Neuron (in vitro differentiated cells): Measurements from ENCODE around the gene MAP2K7.
"Not testable (repeated sequence)": the region's sequence is repeated elsewhere in the genome, so short reads cannot be mapped to it uniquely, and the experiment has no call there.

Experiments used
- H2AFZ ChIP-seq: one replicate; pipeline ENCODE4 v1.6.1; 2013; ENCODE audit warnings: low read depth, mild to moderate bottlenecking, inconsistent platforms, low read length, moderate library complexity
- H3K27me3 ChIP-seq: one replicate; pipeline ENCODE4 v1.6.1; 2013; ENCODE audit warnings: low read length; ENCODE audit not compliant: insufficient read depth
- H3K36me3 ChIP-seq: one replicate; pipeline ENCODE4 v1.6.1; 2013; ENCODE audit warnings: low read length; ENCODE audit not compliant: insufficient read depth
- H3K4me1 ChIP-seq: one replicate; pipeline ENCODE4 v1.6.1; 2013; ENCODE audit warnings: low read length; ENCODE audit not compliant: insufficient read depth
- H3K4me3 ChIP-seq: 2 replicates; pipeline ENCODE4 v1.5.1; 2013; ENCODE audit warnings: mild to moderate bottlenecking, low read length, moderate library complexity
- H3K9me3 ChIP-seq: one replicate; pipeline ENCODE4 v1.6.1; 2013; ENCODE audit warnings: low read length

Gene MAP2K7

DNA sequence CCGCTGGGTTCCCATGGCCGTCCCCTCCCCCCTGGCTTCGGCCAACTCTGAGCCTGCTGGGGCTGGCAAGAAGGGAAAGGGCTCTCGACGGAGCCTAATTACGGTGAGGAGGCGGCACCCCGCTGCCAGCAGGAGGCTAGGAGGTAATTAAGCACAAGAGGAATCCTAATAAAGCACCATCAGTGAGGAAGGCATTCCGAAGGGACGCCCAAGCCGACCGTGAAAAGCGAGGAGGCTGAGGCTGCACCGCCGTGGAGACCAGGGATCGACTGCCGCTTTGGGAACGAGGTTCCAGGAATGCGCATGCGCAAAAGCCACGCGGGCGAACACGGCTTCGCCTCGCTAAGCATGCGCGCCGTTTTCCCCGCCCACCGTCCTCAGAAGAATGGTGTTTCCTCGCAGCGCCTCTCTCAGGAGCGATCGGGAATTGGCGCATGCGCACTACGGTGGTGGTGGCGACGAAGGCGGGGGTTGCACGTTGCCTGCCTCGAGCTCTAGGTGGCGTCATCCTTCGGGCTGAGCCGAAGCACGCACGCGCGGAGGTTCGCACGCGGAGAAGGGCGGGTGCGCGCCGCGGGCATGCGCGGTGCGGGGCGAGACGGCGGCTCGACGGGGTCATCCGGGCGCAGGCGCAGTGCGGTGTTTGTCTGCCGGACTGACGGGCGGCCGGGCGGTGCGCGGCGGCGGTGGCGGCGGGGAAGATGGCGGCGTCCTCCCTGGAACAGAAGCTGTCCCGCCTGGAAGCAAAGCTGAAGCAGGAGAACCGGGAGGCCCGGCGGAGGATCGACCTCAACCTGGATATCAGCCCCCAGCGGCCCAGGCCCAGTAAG is at the start of gene MAP2K7:
TSS of gene MAP2K7 (plus strand) at position 634 of the 830 bp plus-strand sequence. CDS start at position 702, 68 bp downstream.
- Histone ChIP-seq H3K9me3 (peaks cover 3% of the 10 kb centered on the region), H3K4me1 (peaks cover 20% of the 10 kb centered on the region), H3K4me3 (peak within 1 kb of the TSS; percentile 71), H3K27me3 (no peaks in the 10 kb centered on the region), H2AFZ (no peak within 1 kb of the TSS), H3K36me3 (peaks cover 2% of the 10 kb centered on the region)

DNA sequence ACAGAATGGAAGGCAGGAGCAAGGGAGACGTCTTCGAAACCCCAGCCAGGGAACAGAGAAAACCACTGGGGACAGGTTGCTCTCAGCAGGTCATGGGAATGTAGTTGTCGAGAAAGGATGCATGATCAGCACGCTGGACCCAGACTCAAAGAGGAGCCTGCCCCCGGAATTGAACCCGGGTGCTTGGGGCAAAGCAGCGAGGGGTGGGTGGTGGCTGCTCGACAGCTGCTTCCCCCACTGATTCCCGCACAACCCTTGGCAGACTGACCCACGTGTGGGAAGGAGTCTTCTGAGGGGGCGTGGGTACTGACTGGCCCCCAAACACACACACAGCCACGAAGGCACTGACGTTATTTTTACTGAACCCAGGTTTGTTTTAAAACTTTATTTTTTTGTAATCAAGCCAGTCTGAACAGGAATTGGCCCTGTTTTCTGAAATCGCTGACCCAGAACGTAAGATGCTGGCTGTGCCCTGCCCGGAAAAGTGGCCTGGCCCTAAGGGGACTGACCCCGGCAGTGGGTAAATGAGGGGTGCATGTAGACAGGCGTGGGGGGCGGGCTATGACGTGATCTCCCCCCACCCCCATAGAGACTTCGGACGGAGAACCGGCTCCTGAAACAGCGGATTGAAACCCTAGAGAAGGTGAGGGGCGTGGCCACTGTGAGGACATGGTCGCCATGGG is 48.1 kb upstream of the MAP2K7 start:
- Histone ChIP-seq H3K27me3 (no peaks in the 10 kb centered on the region), H3K4me1 (peaks cover 21% of the 10 kb centered on the region), H2AFZ (no peak overlapping the region), H3K36me3 (peaks cover 3% of the 10 kb centered on the region), H3K4me3 (no peak overlapping the region), H3K9me3 (no peaks in the 10 kb centered on the region)

DNA sequence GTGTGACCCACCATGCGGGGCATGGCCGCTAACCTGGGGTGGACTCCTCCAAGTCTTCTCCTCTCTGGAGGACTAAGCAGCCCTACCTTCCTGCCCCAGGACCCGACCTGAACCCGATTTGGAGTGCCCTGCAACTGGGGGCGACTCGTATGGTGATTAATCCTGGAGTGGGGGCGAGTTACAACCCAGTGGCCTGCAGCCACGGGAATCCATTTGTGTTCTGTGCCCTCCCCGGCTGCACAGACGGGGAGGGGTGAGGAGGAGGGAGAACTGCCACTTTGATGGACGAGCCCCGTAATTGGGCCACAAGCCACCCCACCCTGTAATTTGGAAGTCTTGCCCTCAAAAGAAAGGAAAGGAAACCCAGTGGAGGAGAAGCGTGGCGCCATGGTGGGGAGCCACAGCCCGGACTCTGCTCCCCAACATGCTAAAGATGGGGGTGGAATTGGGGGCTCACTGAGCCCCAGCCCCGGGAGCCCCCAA is 47.5 kb upstream of the MAP2K7 start:
- Histone ChIP-seq H3K36me3 (peaks cover 3% of the 10 kb centered on the region), H3K27me3 (no peaks in the 10 kb centered on the region), H3K4me3 (no peak overlapping the region), H3K9me3 (no peaks in the 10 kb centered on the region), H2AFZ (no peak overlapping the region), H3K4me1 (peaks cover 21% of the 10 kb centered on the region)

DNA sequence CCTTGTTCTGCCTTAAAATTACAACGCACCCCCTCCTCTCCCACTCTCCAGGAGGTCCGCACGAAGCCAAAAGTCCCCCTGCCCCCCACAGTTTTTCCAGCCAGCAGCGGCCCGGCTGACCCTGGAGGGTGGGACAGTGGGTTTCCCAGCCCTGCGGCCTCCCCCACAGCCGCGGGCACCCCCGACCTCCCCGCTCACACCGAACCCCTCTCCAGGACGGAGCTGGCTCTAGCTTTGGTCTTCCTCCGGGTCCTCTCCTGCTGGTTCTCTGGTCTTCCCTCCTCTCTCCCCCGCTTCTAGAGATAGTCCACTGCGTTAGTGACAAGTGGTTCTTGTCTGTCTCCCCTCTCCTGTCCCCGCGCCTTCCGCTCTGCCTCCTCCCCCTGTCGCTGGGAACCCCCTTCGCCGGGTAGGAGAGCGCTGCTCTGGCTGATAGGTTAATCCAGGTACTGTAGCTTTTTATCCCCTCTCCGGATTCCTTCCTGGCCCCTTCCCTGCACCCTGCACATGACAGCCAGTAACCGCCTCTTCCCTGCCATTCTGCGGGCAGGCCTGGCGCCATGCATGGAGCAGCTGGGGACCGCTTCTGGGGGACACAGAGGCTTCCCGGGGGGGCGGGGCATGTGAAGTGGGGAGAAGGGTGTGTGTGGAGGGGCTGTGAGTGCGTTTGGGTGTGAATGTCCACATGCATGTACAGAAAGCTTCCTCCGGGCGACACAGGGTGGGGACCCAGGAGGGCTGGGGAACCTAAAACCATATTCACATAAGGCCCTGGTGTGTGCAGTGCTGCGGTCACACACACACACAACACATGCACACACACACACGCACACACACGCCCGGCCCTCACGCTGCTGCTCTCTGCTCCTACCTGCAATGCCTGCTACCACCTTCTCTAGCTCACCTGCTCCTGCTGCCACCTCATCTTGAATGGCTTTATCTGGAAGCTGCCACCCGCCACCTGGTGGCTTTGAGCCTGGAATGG is 46.7 kb upstream of the MAP2K7 start:
- Histone ChIP-seq H2AFZ (no peak overlapping the region), H3K4me3 (no peak overlapping the region), H3K9me3 (no peaks in the 10 kb centered on the region), H3K27me3 (no peaks in the 10 kb centered on the region), H3K4me1 (peaks cover 14% of the 10 kb centered on the region), H3K36me3 (peaks cover 3% of the 10 kb centered on the region)

DNA sequence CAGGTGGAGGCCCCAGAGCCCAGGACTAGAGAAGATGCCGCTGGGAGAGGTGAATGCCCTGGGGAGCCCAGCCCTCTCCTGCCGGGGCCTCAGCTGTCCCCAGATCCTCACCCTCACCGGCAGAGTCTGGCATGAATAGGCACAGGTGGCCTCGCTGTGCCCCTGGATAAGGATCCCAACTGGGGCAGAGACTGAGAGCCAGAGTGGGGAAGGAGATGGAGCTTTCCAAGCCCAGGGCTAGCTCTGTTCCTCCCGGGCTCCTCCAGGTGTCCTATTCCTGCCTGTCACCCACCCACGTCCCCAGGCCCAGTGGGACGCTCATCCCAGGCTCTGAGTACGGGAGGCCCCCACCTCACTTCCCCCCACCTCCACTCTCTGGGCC is 46.0 kb upstream of the MAP2K7 start:
- Histone ChIP-seq H2AFZ (no peak overlapping the region), H3K9me3 (no peaks in the 10 kb centered on the region), H3K4me3 (no peak overlapping the region), H3K36me3 (peaks cover 3% of the 10 kb centered on the region), H3K27me3 (no peaks in the 10 kb centered on the region), H3K4me1 (peaks cover 7% of the 10 kb centered on the region)

DNA sequence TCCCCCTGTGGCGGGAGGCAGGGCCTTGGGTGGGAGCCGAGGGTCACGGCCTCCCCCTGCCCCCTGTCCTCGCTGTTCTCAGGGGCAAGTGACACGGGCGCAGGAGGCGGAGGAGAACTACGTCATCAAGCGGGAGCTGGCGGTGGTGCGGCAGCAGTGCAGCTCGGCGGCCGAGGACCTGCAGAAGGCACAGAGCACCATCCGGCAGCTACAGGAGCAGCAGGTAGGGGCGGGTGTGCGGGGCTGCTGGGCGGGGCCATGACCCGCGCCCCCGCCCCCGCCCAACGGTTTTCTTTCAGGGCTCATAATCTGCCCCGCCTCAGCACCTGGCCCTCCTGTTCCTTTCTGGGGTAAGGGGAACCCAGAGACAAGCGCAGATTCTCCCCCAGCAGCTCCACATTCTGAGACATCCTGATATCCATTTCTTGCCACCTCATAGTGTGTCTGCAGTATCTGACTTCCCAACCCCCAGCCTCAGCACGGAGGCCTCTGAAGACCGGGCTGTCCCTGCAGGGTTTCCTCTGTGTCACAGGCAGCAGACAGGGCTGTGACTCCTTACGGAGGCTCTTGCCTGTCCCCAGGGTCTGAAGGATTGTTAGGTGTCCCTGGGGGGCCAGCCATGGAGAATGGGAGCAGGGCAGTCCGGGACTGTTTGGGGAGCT is 45.4 kb upstream of the MAP2K7 start:
- Histone ChIP-seq H2AFZ (no peak overlapping the region), H3K9me3 (no peaks in the 10 kb centered on the region), H3K4me3 (no peak overlapping the region), H3K36me3 (peaks cover 3% of the 10 kb centered on the region), H3K4me1 (peaks cover 3% of the 10 kb centered on the region), H3K27me3 (no peaks in the 10 kb centered on the region)

DNA sequence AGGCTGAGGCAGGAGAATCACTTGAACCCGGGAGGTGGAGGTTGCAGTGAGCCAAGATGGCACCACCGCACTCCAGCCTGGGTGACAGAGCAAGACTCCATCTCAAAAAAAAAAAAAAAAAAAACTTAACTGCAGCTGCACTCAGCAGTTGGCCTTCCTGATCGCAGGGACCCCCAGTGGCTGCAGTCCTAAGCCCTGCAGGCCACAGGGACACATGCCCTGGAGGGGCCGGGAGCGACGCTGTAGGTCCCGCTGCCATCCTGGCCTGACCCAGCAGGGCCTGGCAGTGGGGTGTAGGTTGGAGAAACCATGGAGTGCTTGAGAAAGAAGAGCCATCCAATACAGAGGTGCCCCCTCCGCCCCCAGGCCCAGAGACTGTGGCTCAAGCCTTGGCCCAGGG is 44.6 kb upstream of the MAP2K7 start:
- H3K9me3 ChIP-seq, H3K4me3 ChIP-seq, H3K27me3 ChIP-seq, H3K36me3 ChIP-seq, H3K4me1 ChIP-seq, H2AFZ ChIP-seq: not testable (repeated sequence)

DNA sequence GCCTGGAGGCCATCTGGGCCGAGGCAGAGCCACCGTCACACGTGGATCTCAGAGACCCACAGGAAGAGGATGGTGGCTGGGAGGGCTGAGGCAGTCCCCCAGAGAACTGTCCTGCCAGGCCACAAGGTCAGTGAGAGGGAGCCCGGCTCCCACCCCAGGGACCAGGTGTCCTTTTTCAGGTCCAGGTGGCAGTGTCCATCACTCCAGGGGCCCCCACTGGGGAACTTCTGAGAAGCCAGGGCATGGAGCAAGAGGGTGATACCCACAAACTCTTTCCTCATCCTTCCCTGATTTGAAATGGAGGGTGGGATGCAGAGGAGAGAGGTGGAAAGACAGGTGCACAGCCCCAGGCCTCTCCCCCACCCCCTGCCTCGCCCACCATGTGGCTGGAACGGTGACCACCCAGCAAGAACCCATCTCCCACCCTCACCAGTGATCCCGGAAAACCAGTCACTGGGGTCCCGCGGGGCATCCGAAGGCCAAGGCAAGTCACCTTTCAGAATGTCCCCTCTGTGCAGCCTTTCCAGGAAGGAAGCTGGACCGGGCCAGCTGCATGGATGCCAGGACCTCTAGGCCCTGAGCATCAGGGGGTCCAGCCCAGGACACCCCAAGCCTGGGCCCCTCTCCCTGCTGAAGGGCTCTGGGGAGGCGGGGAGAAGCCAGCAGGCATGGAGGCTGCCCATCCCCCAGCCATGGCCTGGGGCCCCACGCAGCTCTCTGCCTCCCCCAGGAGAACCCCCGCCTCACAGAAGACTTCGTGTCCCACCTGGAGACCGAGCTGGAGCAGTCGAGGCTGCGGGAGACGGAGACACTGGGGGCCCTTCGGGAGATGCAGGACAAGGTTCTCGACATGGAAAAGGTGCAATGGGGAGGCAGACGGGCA is 43.6 kb upstream of the MAP2K7 start:
- Histone ChIP-seq H2AFZ (no peak overlapping the region), H3K27me3 (no peaks in the 10 kb centered on the region), H3K4me3 (no peak overlapping the region), H3K36me3 (peaks cover 3% of the 10 kb centered on the region), H3K9me3 (no peaks in the 10 kb centered on the region), H3K4me1 (no peaks in the 10 kb centered on the region)

DNA sequence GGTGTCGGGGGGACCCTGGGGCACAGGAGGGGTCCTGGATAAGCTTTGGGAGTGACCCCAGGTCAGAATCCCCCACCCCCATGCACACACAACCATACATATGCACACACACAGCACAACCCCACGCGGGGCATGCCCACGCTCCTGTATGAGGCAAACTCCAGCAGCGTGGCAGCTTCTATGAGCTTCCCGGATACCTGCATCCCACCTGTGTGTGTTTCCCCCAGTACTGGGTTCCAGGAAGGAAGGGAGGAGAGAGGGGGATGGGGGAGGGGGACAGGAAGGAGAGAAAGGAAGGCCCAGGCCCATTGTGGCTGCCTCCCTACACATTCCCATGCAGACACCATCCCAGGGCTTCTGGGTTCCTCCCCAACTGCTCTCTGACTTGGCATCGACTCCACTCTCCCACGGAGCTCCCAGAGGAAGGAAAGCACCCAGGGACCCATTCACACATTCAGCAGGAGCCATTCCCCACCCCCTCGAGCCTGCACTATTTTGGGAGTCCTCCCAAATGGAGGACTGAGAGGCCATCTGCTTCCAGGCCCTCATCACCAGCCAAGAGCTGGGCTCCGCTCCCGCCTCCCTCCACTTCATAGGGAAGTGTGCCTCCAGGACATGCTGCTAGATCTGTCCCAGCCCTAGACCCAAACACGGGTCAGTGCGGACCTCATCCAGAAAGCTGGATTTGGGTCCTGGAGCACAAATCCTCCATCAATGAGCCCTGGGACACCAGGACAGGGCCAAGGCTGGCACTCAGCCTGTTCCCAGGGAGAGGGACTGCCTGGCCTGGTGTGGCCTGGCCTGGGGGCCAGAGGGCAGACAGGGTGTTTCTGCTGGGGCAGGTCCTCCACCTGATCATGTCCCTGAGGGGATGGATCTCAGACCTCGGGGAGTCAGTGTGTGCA is 42.7 kb upstream of the MAP2K7 start:
- Histone ChIP-seq H3K36me3 (peaks cover 3% of the 10 kb centered on the region), H2AFZ (no peak overlapping the region), H3K4me3 (no peak overlapping the region), H3K27me3 (no peaks in the 10 kb centered on the region), H3K9me3 (no peaks in the 10 kb centered on the region), H3K4me1 (no peaks in the 10 kb centered on the region)

DNA sequence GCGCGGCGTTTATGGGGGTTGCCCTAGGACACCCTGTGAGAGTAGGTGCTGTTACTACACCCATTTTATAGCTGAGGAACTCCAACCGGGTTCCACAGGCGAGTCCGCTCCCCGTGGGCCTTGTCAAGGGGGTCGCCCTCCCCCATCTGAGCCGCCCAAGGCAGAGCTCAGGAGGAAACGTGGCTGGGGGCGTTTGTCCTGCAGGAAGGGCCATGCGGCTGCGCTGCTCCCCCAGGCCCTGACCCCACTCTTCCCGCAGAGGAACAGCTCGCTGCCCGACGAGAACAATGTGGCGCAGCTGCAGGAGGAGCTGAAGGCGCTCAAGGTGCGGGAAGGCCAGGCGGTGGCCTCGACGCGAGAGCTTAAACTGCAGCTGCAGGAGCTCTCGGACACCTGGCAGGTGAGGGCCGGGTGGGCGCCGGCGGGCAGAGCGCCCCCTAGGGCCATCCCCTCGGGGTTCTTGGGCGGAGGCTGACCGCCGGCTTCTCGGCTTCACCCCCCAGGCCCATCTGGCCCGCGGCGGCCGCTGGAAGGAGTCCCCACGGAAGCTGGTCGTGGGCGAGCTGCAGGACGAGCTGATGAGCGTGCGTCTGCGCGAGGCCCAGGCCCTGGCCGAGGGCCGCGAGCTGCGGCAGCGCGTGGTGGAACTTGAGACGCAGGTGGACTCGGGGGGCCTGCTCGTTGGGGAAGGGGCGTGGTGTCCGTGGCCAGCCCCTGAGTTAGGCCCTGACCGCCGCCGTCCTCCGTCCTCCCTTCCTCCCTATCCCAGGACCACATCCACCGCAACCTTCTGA is 41.9 kb upstream of the MAP2K7 start:
- no peak overlapping the region for H3K4me3 ChIP-seq
- H2AFZ ChIP-seq: no peak overlapping the region
- H3K27me3 ChIP-seq: no peaks in the 10 kb centered on the region
- H3K4me1 ChIP-seq: peaks cover 4% of the 10 kb centered on the region
- no peaks in the 10 kb centered on the region for H3K9me3 ChIP-seq
- peaks cover 3% of the 10 kb centered on the region for H3K36me3 ChIP-seq
